NOMO-1 treated with DMSO at 0.1 percent for 48 hours (cell line): Measurements from ENCODE around the gene VPS9D1.
A peak's percentile ranks its signal among the peaks of the same experiment; 100 is the strongest.

Experiments
- DNase-seq: peaks from one replicate; lab custom pipeline; 2025; ENCODE audit not compliant: unreplicated experiment; lab: John Stamatoyannopoulos, UW

VPS9D1 gene

GRCh38 chr16:89720813-89721545 lies at the start of gene VPS9D1, which contains the start of gene ZNF276:
VPS9D1 (minus strand) TSS chr16:89720898; CDS start chr16:89720861, 37 bp downstream.
ZNF276 (plus strand) TSS chr16:89721537; CDS start chr16:89721641, 104 bp downstream.
- DNase-seq, result peak; percentile 68

DNA sequence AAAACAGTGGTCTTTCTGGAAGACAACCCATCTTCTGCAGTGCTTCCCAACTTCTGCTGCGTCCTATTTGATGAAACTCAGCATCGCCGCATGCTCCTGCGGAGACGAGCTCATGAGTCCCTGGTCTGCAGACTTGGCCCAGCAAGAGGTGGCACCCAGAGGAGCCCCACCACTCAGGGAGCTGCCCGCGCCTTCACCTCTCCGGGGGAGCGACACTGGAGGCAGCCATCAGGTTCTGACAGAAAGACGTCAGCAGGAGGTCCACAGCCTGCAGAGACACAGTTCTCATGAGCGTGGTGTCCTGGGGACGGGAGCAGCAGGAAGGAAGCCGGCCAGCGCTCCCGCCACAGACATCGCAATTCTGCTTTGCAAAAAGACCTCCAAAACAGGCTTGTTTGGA lies 49.7 kb upstream of the VPS9D1 start:
- no peak for DNase-seq

GRCh38 chr16:89765292-89765830 lies 44.7 kb upstream of the VPS9D1 start:
- no peak for DNase-seq

GRCh38 chr16:89764711-89765201 lies 44.1 kb upstream of the VPS9D1 start:
- DNase-seq, result peak; percentile 97

GRCh38 chr16:89761304-89761922 lies 40.7 kb upstream of the VPS9D1 start:
- DNase-seq, result no peak

- no peak for DNase-seq
These were observed 39.1 kb upstream of the VPS9D1 start for GRCh38 chr16:89759746-89760340.

DNA sequence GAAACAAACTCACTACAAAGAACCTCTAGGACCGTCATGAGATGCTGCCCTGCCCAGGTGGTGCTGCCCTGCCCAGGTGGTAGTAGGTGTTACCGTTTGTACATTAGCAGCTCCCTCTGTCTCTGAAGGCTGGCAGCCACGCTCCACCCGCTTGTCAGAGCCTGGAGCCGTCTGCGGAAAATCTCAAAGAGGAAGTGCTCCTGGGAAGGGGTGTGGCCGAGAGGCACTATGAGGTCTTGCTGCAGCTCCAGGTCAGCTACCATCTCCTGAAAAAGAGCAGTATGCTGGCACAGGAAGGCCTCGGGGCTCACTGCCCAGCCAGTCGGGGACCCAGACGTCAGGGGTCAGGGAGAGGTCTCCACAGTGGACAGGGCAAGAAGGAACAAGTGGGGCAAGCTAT lies 28.9 kb upstream of the VPS9D1 start:
- DNase-seq, result peak; percentile 79

DNA sequence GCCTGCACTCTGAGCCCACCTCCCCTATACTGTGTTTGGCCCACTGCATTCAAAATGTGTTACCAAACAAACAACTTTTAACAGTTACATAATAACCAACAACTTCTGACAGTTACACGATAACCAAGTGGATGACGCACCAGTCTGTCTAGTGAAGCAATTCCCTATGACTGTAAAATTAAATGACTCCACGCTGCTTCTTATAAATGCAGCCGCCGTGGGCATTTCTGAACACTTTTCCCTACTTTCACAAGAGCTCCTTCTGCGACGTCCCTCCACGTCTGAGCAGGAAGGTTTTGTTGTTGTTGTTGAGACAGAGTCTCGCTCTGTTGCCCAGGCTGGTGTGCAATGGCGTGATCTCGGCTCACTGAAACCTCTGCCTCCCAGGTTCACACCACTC lies 28.2 kb upstream of the VPS9D1 start:
- no peak for DNase-seq

- no peak for DNase-seq
These were observed 27.4 kb upstream of the VPS9D1 start for GRCh38 chr16:89748076-89748475.

DNA sequence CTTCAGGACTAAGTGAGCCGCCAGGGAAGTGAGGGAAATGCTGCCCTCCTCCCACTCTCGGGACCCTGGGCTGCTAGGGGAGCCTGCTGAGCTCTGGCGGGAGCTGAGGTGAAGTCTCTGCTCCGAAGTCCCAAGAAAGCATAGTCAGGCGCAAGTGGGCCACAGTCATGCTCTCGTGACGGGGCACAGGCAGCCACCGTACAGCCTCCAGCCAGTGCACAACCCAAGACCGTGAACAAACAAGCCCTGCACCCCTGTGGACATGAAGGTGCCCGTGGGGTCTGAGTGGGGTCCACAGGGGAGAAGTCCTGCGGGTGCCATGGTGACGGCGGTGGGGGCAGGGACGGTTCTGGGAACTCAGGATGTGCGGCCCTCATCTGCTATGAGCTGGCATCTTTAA lies 25.3 kb upstream of the VPS9D1 start:
- no peak for DNase-seq

GRCh38 chr16:89744813-89745212 lies 24.1 kb upstream of the VPS9D1 start:
- no peak for DNase-seq

DNA sequence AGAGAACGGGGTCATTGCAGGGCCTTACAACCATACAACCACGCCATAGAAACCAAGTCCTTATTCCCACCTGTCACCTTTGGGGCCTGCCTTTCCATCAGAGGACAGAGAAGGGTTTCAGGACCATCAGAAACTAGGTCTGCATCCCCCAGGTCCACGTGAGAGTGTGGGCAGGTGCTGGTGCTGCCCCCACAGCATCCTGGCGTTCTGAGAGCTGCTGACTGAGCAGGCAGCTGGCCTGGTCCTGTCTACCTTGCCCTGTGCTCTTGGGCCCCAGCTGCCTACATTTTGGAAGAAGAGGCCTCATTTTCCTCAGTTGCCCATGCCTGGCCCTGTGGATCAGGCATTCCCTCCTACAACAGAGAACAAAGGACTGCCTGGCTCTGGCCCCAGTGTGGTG lies 22.2 kb upstream of the VPS9D1 start:
- DNase-seq, result no peak

GRCh38 chr16:89741342-89742014 lies 20.8 kb upstream of the VPS9D1 start:
- no peak for DNase-seq

DNA sequence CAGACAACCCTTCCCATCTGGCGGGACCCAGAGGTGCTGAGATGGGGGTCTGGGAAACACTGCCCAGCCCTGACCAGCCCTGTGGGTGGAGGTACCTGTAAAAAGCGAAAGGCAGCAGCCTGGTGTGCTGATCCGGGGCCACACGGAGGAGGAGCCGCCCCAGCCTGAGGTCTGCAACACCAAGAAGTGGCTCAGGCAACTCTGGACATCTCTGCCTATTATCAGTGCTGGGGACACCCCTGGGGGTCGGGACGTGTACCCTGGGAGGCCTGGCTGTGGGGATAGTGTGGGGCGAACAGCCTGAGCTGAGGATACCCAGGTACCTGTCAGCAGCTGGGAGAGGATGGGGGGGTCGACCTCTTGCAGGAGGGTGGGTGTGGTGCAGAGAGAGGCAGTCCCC lies 18.7 kb upstream of the VPS9D1 start:
- no peak for DNase-seq

DNA sequence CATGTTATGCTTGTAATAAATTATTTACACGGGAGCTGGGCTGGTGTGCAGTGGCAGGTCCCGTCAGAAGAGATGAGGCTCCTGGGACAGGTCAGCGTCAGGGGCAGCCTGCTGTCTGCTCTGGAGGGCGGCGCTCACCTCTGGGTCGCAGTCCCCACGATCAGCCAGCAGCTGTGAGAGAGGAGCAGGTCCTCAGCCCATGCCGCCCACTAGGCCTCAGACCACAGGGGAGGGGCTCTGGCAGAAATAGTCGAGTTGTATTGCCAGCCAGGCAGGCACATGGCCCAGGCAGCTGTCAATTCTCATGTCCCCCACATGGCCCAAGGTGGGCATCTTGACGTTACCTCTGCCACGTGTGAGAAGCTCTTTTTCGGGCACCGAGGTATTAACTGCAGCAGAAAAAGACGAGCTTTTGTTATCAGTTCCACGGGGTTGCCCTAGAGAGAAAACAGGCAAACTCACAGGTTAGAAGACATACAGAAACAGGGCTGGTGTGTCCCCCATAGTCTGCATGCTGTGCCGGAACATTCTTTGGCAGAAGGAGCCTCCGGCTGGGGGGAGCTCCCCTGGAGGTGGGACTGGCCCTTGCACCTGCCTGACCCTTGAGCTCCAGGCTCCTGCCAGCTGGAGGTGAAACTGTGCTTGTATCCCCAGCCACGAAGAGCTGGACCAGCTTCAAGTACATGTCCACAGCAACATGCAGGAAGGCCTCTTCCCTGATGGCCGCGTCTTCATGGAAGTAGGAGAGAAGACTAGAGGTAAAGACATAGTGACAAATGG lies 18.0 kb upstream of the VPS9D1 start:
- no peak for DNase-seq

GRCh38 chr16:89738072-89738377 lies 17.3 kb upstream of the VPS9D1 start:
- DNase-seq, result no peak

GRCh38 chr16:89737341-89738071 lies 16.8 kb upstream of the VPS9D1 start:
- no peak for DNase-seq

- no peak for DNase-seq
These were observed 15.9 kb upstream of the VPS9D1 start for GRCh38 chr16:89736554-89736953.

DNA sequence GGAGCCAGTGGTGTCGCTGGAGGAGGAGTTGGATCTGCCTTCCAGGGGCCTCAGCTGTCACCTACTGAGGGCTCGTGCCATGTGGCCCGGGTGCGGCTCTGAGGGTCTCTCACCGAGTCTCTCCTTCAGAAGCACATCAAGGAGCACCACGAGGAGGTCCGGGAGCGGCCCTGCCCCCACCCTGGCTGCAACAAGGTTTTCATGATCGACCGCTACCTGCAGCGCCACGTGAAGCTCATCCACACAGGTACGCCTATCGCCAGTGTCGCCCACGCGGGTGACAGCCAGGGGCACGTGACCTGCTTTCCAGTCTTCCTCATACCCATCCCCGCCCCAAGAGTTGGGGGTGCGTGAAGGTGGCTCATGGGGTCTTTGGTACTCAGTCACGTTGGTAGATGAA lies 13.1 kb upstream of the VPS9D1 start:
- no peak for DNase-seq

GRCh38 chr16:89733322-89733721 lies 12.6 kb upstream of the VPS9D1 start:
- DNase-seq, result no peak
